ENCODE results near the gene ZNF84. TPM values are rescaled to one million over a fixed set of nuclear protein-coding genes. Genes with fewer than 3 reads are reported as not detected.

ZNF84 gene
- total RNA-seq, result 10 to 100 TPM; 22.7 to 23.6 TPM

GRCh38 chr12:133037207-133038005 lies at the start of gene ZNF84:
TSS of gene ZNF84 (plus strand) at chr12:133037509. CDS start at chr12:133041468, 3,959 bp downstream.
- Mint-ChIP-seq H3K9me3 (peaks cover 44% of the 10 kb centered on the region), H3K4me1 (peaks cover 14% of the 10 kb centered on the region), H3K27ac (peak within 1 kb of the TSS; percentile 98), H3K27me3 (peaks cover 4% of the 10 kb centered on the region), H3K4me3 (peak within 1 kb of the TSS; percentile 88), H3K36me3 (ENCODE audit: low read depth) (peaks cover 55% of the 10 kb centered on the region)
- DNase-seq, result peak; percentile 98
- POLR2A ChIA-PET, result no interaction called here
- CTCF ChIA-PET, result interaction anchor here (1.1 kb wide), 1 partner anchor 92 kb away, joined by 3 read pairs; the partner anchor contains the start of gene ZNF891

DNA sequence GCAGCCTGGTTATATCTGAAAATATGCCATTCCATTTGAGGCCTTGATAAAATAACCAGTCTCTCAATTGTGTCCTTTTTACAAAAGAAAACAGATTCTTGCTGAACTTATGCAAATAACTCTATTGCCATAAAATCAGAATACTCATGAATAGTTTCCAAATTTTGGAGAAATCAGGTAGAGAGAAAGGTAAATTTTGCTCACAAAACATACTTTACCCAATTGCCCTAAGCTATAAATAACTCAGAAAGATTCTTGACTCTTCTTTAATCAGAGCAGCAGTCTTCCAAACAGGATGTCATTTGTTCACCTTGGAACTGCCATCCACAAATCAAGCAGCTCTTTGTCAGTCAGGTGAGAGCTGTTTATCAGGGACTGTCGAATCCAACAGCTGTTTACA lies 38.6 kb upstream of the ZNF84 start:
- Mint-ChIP-seq H3K27me3 (no peaks in the 10 kb centered on the region), H3K4me1 (no peaks in the 10 kb centered on the region), H3K9me3 (peaks cover 62% of the 10 kb centered on the region), H3K27ac (no peak overlapping the region), H3K4me3 (no peak overlapping the region), H3K36me3 (ENCODE audit: low read depth) (peaks cover 80% of the 10 kb centered on the region)
- DNase-seq, result no peak
- ChIA-PET CTCF (interaction anchor here (0.7 to 1.7 kb wide), 2 partner anchors 10 to 16 kb away, joined by 3 to 4 read pairs; no protein-coding TSS in a partner anchor), POLR2A (no interaction called here)

- Mint-ChIP-seq H3K4me3 (no peak overlapping the region), H3K27ac (no peak overlapping the region), H3K27me3 (no peaks in the 10 kb centered on the region), H3K4me1 (peaks cover under 1% of the 10 kb centered on the region), H3K36me3 (ENCODE audit: low read depth) (peaks cover 92% of the 10 kb centered on the region), H3K9me3 (peaks cover 65% of the 10 kb centered on the region)
- ChIA-PET CTCF (interaction anchor here (1.1 kb wide), 1 partner anchor 10 kb away, joined by 5 read pairs; no protein-coding TSS in a partner anchor), POLR2A (no interaction called here)
- no peak for DNase-seq
These were observed 26.5 kb upstream of the ZNF84 start for GRCh38 chr12:133010657-133011297.

- Mint-ChIP-seq H3K4me1 (no peaks in the 10 kb centered on the region), H3K27me3 (no peaks in the 10 kb centered on the region), H3K27ac (no peak overlapping the region), H3K4me3 (no peak overlapping the region), H3K9me3 (peaks cover 57% of the 10 kb centered on the region), H3K36me3 (ENCODE audit: low read depth) (peaks cover 18% of the 10 kb centered on the region)
- ChIA-PET POLR2A (no interaction called here), CTCF (interaction anchor here (0.8 to 1.5 kb wide), 2 partner anchors 15 to 27 kb away, joined by 3 read pairs; no protein-coding TSS in a partner anchor)
- no peak for DNase-seq
These were observed 13.7 kb upstream of the ZNF84 start for GRCh38 chr12:133023566-133023965.

DNA sequence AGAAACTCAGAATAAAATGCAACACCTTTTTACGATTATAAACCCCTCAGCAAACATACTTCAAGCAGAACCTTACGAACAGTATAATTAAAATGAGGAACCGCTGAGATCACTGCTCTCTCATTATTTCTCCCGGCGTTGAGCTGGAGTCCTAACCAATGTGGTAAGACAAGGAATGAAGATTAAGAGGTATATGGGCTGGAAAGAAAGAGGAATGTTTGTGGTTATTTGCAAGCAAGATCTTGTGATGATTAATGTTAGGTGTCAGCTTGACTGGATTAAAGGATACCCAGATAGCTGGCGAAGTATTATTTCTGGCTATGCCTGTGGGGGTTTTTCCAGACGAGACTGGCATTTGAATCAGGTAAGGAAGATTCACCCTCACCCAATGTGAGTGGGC lies 10.3 kb upstream of the ZNF84 start:
- CTCF ChIA-PET, result interaction anchor here (0.5 kb wide), 1 partner anchor 260 kb away, joined by 3 read pairs; no protein-coding TSS in a partner anchor
- POLR2A ChIA-PET, result no interaction called here
- DNase-seq, result no peak
- H3K27ac Mint-ChIP-seq, result no peak overlapping the region
- H3K4me3 Mint-ChIP-seq, result no peak overlapping the region
- no peaks in the 10 kb centered on the region for H3K4me1 Mint-ChIP-seq
- H3K36me3 Mint-ChIP-seq (ENCODE audit: low read depth), result peaks cover 9% of the 10 kb centered on the region
- H3K27me3 Mint-ChIP-seq, result no peaks in the 10 kb centered on the region
- H3K9me3 Mint-ChIP-seq, result peaks cover 55% of the 10 kb centered on the region

- Mint-ChIP-seq H3K36me3 (ENCODE audit: low read depth) (peaks cover 63% of the 10 kb centered on the region), H3K9me3 (peaks cover 45% of the 10 kb centered on the region), H3K27ac (peak overlapping the region; percentile 98), H3K4me3 (peak overlapping the region; percentile 88), H3K27me3 (peaks cover 4% of the 10 kb centered on the region), H3K4me1 (peaks cover 14% of the 10 kb centered on the region)
- DNase-seq, result no peak
- ChIA-PET POLR2A (no interaction called here), CTCF (interaction anchor here (0.6 to 1.2 kb wide), 4 partner anchors 14 to 159 kb away, joined by 3 to 5 read pairs (median 3); partner anchors contain the start of gene ZNF891)
These were observed 905 bp downstream of the ZNF84 start for GRCh38 chr12:133038118-133038709.

DNA sequence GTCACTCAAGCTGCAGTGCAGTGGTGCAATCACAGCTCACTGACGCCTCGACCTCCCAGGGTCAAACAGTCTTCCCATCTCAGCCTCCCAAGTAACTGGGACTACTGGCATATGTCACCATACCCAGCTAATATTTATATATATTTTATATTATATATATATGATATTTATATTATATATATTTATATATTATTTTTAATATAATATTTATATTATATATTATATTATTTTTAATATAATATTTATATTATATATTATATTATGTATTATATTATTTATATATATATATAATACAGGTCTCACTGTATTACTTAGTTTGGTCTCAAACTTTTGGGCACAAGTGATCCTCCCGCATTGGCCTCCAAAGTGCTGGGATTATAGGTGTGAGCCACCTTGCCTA lies 9.4 kb downstream of the ZNF84 start:
- no peak for DNase-seq
- Mint-ChIP-seq H3K27ac (no peak overlapping the region), H3K4me1 (no peaks in the 10 kb centered on the region), H3K27me3 (no peaks in the 10 kb centered on the region), H3K36me3 (ENCODE audit: low read depth) (peaks cover 93% of the 10 kb centered on the region), H3K9me3 (peaks cover 67% of the 10 kb centered on the region), H3K4me3 (no peak overlapping the region)
- ChIA-PET CTCF (interaction anchor here (2.1 kb wide), 1 partner anchor 21 kb away, joined by 4 read pairs; no protein-coding TSS in a partner anchor), POLR2A (no interaction called here)

- Mint-ChIP-seq H3K27ac (no peak overlapping the region), H3K4me1 (no peaks in the 10 kb centered on the region), H3K4me3 (no peak overlapping the region), H3K36me3 (ENCODE audit: low read depth) (peaks cover 58% of the 10 kb centered on the region), H3K27me3 (no peaks in the 10 kb centered on the region), H3K9me3 (peaks cover 58% of the 10 kb centered on the region)
- no peak for DNase-seq
- CTCF ChIA-PET, result interaction anchor here (0.9 to 1.3 kb wide), 2 partner anchors 15 to 19 kb away, joined by 3 to 5 read pairs; no protein-coding TSS in a partner anchor
- POLR2A ChIA-PET, result no interaction called here
These were observed 20.1 kb downstream of the ZNF84 start for GRCh38 chr12:133057446-133057845.

DNA sequence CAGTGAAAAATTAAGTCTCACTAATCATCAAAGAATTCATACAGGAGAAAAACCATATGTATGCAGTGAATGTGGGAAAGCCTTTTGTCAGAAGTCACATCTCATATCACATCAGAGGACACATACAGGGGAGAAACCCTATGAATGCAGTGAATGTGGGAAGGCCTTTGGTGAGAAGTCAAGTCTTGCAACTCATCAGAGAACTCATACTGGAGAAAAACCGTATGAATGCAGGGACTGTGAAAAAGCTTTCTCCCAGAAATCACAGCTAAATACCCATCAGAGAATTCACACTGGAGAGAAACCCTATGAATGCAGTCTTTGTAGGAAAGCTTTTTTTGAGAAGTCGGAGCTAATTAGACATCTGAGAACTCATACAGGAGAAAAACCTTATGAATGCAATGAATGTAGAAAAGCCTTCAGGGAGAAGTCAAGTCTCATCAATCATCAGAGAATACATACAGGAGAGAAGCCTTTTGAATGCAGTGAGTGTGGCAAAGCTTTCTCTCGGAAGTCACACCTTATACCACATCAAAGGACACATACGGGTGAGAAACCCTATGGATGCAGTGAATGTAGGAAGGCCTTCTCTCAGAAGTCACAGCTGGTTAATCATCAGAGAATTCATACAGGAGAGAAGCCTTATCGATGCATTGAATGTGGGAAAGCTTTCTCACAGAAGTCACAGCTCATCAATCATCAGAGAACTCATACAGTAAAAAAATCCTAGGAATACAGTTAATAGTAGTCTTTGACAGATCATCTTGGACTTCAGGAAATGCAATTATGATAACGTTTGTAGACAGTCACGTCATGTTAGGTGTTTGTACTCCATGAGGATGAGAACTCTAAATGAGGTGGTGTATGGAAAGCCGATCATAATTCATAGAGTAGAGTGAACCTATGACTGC lies 21.1 kb downstream of the ZNF84 start:
- no peaks in the 10 kb centered on the region for H3K4me1 Mint-ChIP-seq
- CTCF ChIA-PET, result interaction anchor here (0.6 to 1.3 kb wide), 3 partner anchors 19 to 112 kb away, joined by 3 to 5 read pairs (median 3); no protein-coding TSS in a partner anchor
- H3K27ac Mint-ChIP-seq, result no peak overlapping the region
- no peak for DNase-seq
- POLR2A ChIA-PET, result no interaction called here
- peaks cover 54% of the 10 kb centered on the region for H3K36me3 Mint-ChIP-seq (ENCODE audit: low read depth)
- no peak overlapping the region for H3K4me3 Mint-ChIP-seq
- H3K27me3 Mint-ChIP-seq, result no peaks in the 10 kb centered on the region
- H3K9me3 Mint-ChIP-seq, result peaks cover 62% of the 10 kb centered on the region

GRCh38 chr12:133061954-133062353 lies 24.6 kb downstream of the ZNF84 start:
- peaks cover 73% of the 10 kb centered on the region for H3K9me3 Mint-ChIP-seq
- ChIA-PET POLR2A (no interaction called here), CTCF (no interaction called here)
- no peak for DNase-seq
- no peaks in the 10 kb centered on the region for H3K4me1 Mint-ChIP-seq
- H3K36me3 Mint-ChIP-seq (ENCODE audit: low read depth), result peaks cover 36% of the 10 kb centered on the region
- no peak overlapping the region for H3K4me3 Mint-ChIP-seq
- H3K27ac Mint-ChIP-seq, result no peak overlapping the region
- H3K27me3 Mint-ChIP-seq, result no peaks in the 10 kb centered on the region

DNA sequence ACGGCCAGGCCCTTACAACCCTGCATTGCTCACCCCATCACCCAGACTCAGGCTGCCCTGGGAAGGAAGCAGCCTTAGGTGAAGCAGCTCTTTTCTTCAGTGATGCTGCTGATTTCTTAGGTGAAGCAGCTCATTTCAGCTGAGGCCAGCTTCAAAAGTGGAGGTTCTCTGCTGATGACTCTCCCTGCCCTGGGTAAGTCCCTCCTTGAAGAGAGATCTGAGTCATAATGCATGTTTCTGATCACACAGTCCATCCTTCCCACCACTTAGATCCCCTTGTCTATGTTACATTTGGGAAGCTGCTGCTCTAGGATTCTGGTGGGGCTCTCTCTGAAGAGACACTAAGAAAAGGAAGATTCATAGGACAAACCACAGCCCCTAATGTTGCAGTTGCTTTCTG lies 26.2 kb downstream of the ZNF84 start:
- H3K4me3 Mint-ChIP-seq, result no peak overlapping the region
- ChIA-PET POLR2A (no interaction called here), CTCF (no interaction called here)
- peaks cover 67% of the 10 kb centered on the region for H3K9me3 Mint-ChIP-seq
- peaks cover 20% of the 10 kb centered on the region for H3K36me3 Mint-ChIP-seq (ENCODE audit: low read depth)
- no peaks in the 10 kb centered on the region for H3K27me3 Mint-ChIP-seq
- no peak for DNase-seq
- H3K27ac Mint-ChIP-seq, result no peak overlapping the region
- H3K4me1 Mint-ChIP-seq, result no peaks in the 10 kb centered on the region

- Mint-ChIP-seq H3K36me3 (ENCODE audit: low read depth) (peaks cover 6% of the 10 kb centered on the region), H3K27ac (no peak overlapping the region), H3K4me3 (no peak overlapping the region), H3K27me3 (no peaks in the 10 kb centered on the region), H3K9me3 (peaks cover 46% of the 10 kb centered on the region), H3K4me1 (no peaks in the 10 kb centered on the region)
- CTCF ChIA-PET, result no interaction called here
- POLR2A ChIA-PET, result no interaction called here
- DNase-seq, result no peak
These were observed 36.5 kb downstream of the ZNF84 start for GRCh38 chr12:133073836-133074235.

Measured in activated CD4-positive, alpha-beta T cell treated with anti-CD3 and anti-CD28 coated beads, Interleukin-2, amount 10 ng/mL, durations not matched to agents 7 days and 5 days (primary cell).